ENCODE measurements around the gene TYW1B. TPM values are rescaled to one million over a fixed set of nuclear protein-coding genes. Genes with fewer than 3 reads are reported as not detected.
"Not testable (repeated sequence)": the region's sequence is repeated elsewhere in the genome, so short reads cannot be mapped to it uniquely, and the experiment has no call there.

TYW1B gene
- total RNA-seq, 1 donor from 2014 or later: 3.4 TPM

DNA sequence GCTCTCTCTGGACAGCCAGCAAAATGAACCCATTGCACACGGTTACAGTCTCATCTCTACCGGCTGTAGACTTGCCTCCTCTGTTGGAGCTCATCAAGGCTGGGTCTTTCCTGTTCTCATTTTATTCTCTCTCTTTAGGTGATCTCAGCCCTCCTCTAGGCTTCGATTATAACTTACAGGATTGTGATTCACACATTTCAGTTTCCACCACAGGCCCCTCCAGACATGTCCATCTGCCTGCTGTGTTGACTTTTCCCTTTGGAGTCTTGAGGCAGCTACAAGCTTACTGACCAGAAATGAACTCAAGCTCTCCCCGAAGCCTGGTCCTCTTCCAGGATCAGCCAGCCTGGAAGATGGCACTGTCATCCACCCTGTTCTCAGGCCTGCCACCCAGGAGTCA, 268.5 kb downstream of the TYW1B start:
- intact Hi-C loops (cut with micrococcal nuclease): not testable (repeated sequence)

DNA sequence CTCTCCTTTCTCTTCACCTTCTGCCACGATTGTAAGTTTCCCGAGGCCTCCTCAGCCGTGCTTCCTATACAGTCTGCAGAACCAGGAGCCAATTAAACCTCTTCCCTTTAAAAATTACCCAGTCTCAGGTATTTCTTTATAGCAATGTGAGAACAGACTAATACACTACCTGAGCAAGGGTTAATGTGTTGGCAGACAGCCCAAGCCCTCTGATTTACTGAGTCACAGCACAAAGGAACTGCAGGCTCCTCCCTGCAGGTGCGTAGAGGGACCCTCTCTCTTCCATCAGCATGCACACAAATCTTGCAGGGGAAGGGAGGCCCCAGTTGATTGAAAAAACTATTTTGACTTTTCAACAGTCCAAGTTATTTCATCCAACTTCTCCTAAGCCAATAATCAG, 271.3 kb downstream of the TYW1B start:
- intact Hi-C loops (cut with micrococcal nuclease): not testable (repeated sequence)

DNA sequence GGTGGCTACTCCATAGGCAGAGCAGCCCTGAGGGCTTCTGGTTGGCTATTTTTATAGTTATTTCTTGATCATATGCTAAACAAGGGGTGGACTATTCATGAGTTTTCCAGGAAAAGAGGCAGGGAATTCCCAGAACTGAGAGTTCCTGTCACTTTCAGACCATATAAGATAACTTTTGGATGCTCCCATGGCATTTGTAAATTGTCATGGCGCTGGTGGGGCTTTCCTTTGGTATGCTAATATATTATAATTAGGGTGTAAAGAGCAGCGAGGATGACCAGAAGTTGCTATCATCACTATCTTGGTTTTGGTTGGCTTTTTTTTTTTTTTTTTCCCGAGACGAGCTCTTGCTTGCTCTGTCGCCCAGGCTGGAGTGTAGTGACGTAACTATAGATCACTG, 272.8 kb downstream of the TYW1B start:
- intact Hi-C loops (cut with micrococcal nuclease): not testable (repeated sequence)

DNA sequence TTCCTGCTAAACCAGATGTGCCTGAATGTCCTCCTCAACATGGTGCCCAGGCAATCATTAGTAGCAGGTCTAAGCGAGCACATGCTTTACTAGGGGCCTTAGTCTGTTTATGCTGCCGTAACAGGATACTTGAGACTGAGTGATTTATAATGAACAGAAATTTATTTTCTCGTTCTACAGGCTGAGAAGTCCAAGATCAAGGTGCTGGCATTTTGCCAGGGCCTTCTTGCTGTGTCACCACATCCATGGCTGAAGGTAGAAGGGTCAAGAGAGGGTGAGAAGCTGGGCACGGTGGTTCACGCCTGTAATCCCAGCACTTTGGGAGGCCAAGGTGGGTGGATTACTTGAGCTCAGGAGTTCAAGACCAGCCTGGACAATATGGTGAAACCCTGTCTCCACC, 273.6 kb downstream of the TYW1B start:
- intact Hi-C loops (cut with micrococcal nuclease): not testable (repeated sequence)

DNA sequence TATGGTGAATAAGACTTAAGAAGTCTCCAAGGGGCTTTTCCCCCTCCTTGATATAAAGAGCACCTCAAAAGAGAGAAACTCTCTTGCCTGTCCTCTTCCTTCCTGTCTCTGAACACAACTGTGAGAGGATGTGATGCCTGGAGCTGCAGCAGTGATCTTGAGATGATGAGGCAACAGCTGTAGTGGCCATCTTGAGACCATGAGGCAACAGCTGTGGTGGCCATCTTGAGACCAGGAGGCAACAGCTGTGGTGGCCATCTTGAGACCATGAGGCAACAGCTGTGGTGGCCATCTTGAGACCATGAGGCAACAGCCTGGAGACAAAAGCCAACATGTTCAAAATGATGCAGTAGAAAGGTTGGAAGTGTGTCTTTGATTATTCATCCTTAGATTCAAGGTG, 277.5 kb downstream of the TYW1B start:
- intact Hi-C loops (cut with micrococcal nuclease): not testable (repeated sequence)

DNA sequence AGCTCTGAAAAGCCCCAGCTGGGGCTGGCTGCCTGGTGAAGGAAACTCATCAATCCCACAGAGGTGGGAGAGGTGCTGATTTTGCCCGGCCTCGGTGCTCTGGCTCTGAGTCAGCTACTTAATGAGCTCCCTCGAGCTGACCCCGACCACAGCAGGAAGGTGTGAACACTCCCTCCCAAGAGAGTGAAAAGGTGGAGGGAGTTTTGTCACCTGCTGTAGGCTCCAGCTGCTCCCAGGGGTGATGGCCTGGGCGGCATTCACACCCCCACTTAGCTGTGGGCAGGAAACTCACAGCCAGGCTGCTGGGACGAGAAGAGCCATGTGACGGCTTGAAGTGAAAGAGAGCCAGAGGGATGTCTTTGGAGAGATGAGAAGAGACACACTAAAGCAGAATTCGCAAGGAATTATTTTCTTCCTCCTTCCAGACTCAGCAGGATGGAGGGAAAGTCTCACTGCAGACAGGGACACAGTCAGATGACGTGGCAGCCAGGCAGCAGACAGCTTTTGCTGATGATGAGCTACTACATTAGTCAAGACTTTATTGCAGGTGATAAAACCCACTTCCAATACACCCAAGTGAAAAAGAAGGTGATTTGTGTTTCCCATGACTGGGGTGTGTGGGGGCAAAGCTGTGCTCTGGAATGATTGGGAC, 281.3 kb downstream of the TYW1B start:
- intact Hi-C loops (cut with micrococcal nuclease): not testable (repeated sequence)

DNA sequence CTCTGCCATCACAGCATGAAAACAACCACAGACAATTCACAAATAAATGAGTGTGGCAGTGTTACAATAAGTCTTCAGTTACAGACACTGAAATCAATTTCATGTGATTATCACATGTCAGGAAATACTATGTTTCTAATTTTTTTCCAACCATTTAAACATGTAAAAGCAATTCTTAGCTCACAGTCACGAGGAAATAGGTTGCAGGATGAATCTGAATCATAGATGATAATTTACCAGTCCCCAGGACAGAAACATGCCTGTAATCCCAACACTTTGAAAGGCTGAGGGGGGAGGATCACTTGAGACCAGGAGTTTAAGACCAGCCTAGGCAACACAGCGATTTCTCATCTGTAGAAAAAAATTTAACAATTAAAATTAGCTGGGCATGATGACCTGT, 283.5 kb downstream of the TYW1B start:
- intact Hi-C loops (cut with micrococcal nuclease): not testable (repeated sequence)

DNA sequence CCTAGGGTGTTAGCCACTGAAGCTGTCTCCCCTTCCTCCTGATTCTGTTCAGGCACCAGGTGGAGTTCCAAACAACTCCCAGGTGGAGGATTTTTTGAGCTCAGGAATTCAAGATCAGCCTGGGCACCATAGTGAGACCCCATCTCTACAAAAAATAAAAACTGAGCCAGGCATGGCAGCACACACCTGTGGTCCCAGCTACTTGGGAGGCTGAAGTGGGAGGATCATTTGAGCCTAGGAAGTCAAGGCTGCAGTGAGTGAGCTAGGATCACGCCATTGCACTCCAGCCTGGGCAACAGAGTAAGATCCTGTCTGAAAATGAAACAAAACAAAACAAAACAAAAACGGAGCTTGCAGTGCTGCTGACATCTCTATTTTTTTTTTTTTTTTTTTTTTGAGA, 287.1 kb downstream of the TYW1B start:
- intact Hi-C loops (cut with micrococcal nuclease): no loop called here

DNA sequence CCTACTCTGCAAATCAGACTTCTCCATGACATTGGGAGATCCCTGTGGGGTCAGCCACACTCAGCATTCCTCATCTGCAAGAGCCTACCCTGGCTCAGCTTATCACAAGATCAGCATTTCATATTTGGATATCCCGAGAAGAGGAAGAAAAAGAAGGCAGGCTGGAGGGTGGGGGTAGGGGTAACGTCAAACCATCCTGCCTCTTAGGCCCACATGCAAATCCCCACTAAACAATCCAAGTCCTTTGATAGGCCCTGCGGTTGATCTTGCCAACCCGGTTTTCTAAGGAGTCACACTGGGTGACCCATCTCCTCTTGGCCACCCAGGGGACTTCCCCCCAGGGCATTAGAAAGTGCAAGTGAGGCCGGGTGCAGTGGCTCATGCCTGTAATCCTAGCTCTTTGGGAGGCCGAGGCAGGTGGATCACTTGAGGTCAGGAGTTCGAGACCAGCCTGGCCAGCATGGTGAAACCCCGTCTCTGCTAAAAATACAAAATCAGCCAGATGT, 287.8 kb downstream of the TYW1B start:
- intact Hi-C loops (cut with micrococcal nuclease): no loop called here

DNA sequence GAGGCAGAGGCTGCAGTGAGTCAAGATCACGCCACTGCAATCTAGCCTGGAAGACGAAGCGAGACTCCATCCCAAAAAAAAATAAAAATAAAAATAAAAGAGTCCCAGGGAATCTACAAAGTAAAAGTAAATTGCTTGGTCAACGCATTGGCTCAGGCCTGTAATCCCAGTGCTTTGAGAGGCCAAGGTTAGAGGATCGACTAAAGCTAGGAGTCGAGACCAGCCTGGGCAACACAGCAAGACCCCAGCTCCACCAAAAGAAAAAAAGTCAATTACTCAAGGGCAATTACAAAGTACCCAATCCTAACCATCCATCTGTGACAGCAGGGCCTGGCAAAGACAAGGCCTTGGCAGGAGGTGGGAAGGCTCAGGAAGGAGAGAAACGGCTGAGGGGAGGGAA, 288.3 kb downstream of the TYW1B start:
- intact Hi-C loops (cut with micrococcal nuclease): no loop called here

DNA sequence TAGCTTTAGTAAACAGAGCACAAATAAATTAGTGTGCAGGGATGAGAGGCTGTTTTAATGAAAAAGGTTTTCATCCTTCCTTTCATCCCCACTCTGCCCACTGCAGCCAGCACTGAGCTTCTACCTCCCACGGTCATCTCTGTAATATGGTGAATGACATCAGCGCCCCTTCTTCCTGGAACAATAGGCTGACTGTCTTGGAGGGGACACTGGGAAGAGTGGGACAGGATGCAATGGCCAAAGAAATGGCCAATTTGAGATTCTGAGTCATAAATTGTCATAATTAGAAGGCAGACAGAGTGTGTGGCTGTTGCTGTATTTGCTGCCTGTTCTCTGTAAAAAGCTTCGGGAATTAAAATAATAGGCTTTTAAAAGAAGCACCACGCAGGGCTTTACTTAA, 289.1 kb downstream of the TYW1B start:
- intact Hi-C loops (cut with micrococcal nuclease): no loop called here

DNA sequence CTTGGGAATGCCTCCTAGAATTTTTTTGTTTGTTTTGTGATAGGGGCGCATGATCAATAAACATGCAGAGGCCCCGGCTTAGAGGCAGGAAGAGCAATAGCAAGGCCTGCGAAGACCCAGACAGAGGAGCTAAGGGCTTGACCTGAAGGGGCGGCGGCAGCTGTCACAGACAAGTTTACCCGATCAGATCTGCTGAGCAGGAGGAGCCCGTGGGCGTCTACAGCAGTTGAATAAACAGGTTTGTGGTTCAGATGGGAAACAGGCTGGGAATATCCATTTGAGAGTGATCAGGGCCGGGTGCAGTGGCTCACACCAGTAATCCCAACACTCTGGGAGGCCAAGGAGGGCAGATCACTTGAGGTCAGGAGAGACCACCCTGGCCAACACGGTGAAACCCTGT, 289.9 kb downstream of the TYW1B start:
- intact Hi-C loops (cut with micrococcal nuclease): no loop called here

DNA sequence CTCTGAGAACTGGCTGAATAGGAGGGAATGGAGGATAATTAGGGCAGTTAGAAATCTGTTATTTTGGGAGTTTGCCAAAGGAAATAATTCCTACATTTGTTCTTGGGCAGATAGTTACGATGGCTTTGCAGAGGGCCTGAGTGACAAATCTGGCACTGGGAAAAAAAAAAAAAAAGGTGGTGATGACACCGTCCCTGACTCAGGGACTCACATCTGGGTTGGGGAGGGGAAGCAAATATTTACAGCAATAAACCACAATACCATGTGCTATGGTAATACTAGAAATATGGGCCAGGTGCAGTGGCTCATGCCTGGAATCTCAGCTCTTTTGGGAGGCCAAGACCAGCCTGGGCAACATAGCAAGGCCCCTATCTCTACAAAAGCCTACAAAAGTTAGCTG, 292.0 kb downstream of the TYW1B start:
- intact Hi-C loops (cut with micrococcal nuclease): not testable (repeated sequence)

DNA sequence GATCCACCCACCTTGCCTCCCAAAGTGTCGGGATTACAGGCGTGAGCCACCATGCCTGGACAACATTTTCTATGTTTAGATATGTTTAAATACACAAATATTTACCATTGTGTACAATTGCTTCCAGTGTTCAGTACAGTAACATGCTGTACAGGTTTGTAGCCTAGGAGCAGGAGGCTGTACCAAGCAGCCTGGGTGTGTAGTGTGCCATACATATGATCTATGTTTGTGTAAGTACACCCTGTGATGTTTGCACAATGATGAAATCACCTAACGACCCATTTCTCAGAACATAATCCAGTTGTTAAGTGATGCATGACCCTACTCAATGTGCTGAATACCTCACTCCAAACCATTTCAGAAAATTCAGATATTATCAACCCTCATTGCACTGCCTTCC, 297.0 kb downstream of the TYW1B start:
- intact Hi-C loops (cut with micrococcal nuclease): not testable (repeated sequence)

Other genes with a start within 250 kb of the TYW1B start
- gene POM121, start 96.9 kb upstream of the TYW1B start, total RNA-seq: 60.3 and 61.1 TPM in 2 replicates
- 1.5 and 2.0 TPM in 2 replicates for gene TRIM74, start 141.3 kb upstream of the TYW1B start, total RNA-seq
- not detected in 2 replicates for gene SPDYE8, start 201.6 kb upstream of the TYW1B start, total RNA-seq
- gene SPDYE11, start 229.7 kb upstream of the TYW1B start, total RNA-seq: not detected in 2 replicates

Data from T-helper 2 cell treated with Interferon-gamma antibody and Interleukin-4, amounts not matched to agents 100 ng/mL and 5 ng/mL, for 36 hours (primary cell).